MM.1S (cell line): ENCODE results near the gene FBXO24.

ENCODE experiments used
- DNase-seq: peaks from one replicate; pipeline ENCODE4 v3.0.0-alpha.2; 2015
- H2AFZ ChIP-seq: fragments of 300-600 bp; sonication (generic); 2 replicates; pipeline ENCODE4 v1.6.0; 2016; ENCODE audit warnings: antibody characterized with exemption, low read length
- H3F3A ChIP-seq: fragments of 300-600 bp; sonication (generic); 2 replicates; pipeline ENCODE4 v1.6.1; 2016; ENCODE audit warnings: mild to moderate bottlenecking, antibody characterized with exemption, low read length, moderate library complexity, mixed read lengths; ENCODE audit not compliant: insufficient read depth
- H3K27ac ChIP-seq: fragments of 300-600 bp; sonication (generic); 2 replicates; pipeline ENCODE4 v1.5.1; 2016; ENCODE audit warnings: mild to moderate bottlenecking, low read length
- H3K27me3 ChIP-seq: fragments of 300-600 bp; sonication (generic); replicated peaks from 2 replicates; pipeline ENCODE4 v1.6.0; 2016; ENCODE audit warnings: low read length; ENCODE audit not compliant: insufficient read depth
- H3K36me3 ChIP-seq: fragments of 300-600 bp; sonication (generic); replicated peaks from 2 replicates; pipeline ENCODE4 v1.6.1; 2016; ENCODE audit warnings: mild to moderate bottlenecking, low read length, mixed read lengths; ENCODE audit not compliant: insufficient read depth
- H3K4me1 ChIP-seq: fragments of 300-600 bp; sonication (generic); 2 replicates; pipeline ENCODE4 v1.6.1; 2016; ENCODE audit warnings: low read length, mixed read lengths
- H3K4me2 ChIP-seq: fragments of 300-600 bp; sonication (generic); 2 replicates; pipeline ENCODE4 v1.6.0; 2016; ENCODE audit warnings: low read depth, low read length
- H3K4me3 ChIP-seq: fragments of 300-600 bp; sonication (generic); 2 replicates; pipeline ENCODE4 v1.5.1; 2016; ENCODE audit warnings: low read length, mixed read lengths
- H3K79me2 ChIP-seq: fragments of 300-600 bp; sonication (generic); 2 replicates; pipeline ENCODE4 v1.6.1; 2016; ENCODE audit warnings: mixed run types, low read length, mixed read lengths
- H3K9ac ChIP-seq: fragments of 300-600 bp; sonication (generic); 2 replicates; pipeline ENCODE4 v1.6.1; 2016; ENCODE audit warnings: low read length, mixed read lengths
- H3K9me2 ChIP-seq: fragments of 300-600 bp; sonication (generic); replicated peaks from 2 replicates; pipeline ENCODE4 v1.6.1; 2016; ENCODE audit warnings: mild to moderate bottlenecking, low read length, mixed read lengths; ENCODE audit not compliant: insufficient read depth
- H3K9me3 ChIP-seq: fragments of 300-600 bp; sonication (generic); replicated peaks from 2 replicates; pipeline ENCODE4 v1.6.1; 2016; ENCODE audit warnings: mild to moderate bottlenecking, low read length, mixed read lengths; ENCODE audit not compliant: insufficient read depth
- H4K20me1 ChIP-seq: fragments of 300-600 bp; sonication (generic); 2 replicates; pipeline ENCODE4 v1.6.1; 2016; ENCODE audit warnings: mild to moderate bottlenecking, low read length, moderate library complexity, mixed read lengths; ENCODE audit not compliant: insufficient read depth
- CTCF ChIP-seq: fragments of 300-600 bp; sonication (generic); IDR thresholded peaks from 2 replicates; pipeline ENCODE4 v1.5.1; 2016; ENCODE audit warnings: antibody characterized with exemption, low read length, mixed read lengths
- EZH2 ChIP-seq: fragments of 300-600 bp; sonication (generic); optimal IDR thresholded peaks from 2 replicates; pipeline ENCODE3; 2017; ENCODE audit warnings: low read depth, mild to moderate bottlenecking, antibody characterized with exemption, low read length, mixed read lengths
- EZH2phosphoT487 ChIP-seq: fragments of 300-600 bp; sonication (generic); IDR thresholded peaks from 2 replicates; pipeline ENCODE4 v1.6.1; 2018; ENCODE audit warnings: antibody characterized with exemption, low read length

Gene FBXO24

GRCh38 chr7:100567031-100567730, 18.9 kb upstream of the FBXO24 start:
- no peaks in the 10 kb centered on the region for H3K4me1 ChIP-seq
- no peak overlapping the region for H3K4me3 ChIP-seq
- H3K4me2 ChIP-seq = no peak overlapping the region
- no peaks in the 10 kb centered on the region for H4K20me1 ChIP-seq
- peaks cover 11% of the 10 kb centered on the region for H3K27me3 ChIP-seq
- no peaks in the 10 kb centered on the region for H3K79me2 ChIP-seq
- H3K9ac ChIP-seq = no peak overlapping the region
- H3F3A ChIP-seq = no peaks in the 10 kb centered on the region
- TF ChIP-seq EZH2phosphoT487 (no peak), EZH2 (no peak), CTCF (no peak)
- H3K9me2 ChIP-seq = no peaks in the 10 kb centered on the region
- H3K27ac ChIP-seq = no peak overlapping the region
- H2AFZ ChIP-seq = no peak overlapping the region
- H3K9me3 ChIP-seq = no peaks in the 10 kb centered on the region
- DNase-seq = no peak
- H3K36me3 ChIP-seq = no peaks in the 10 kb centered on the region

GRCh38 chr7:100567751-100568175, 18.4 kb upstream of the FBXO24 start:
- no peaks in the 10 kb centered on the region for H3F3A ChIP-seq
- H3K9ac ChIP-seq = no peak overlapping the region
- DNase-seq = no peak
- no peaks in the 10 kb centered on the region for H3K36me3 ChIP-seq
- H3K4me3 ChIP-seq = no peak overlapping the region
- H3K27me3 ChIP-seq = peaks cover 11% of the 10 kb centered on the region
- H4K20me1 ChIP-seq = no peaks in the 10 kb centered on the region
- H3K9me3 ChIP-seq = no peaks in the 10 kb centered on the region
- H2AFZ ChIP-seq = no peak overlapping the region
- no peaks in the 10 kb centered on the region for H3K9me2 ChIP-seq
- no peak overlapping the region for H3K4me2 ChIP-seq
- no peaks in the 10 kb centered on the region for H3K79me2 ChIP-seq
- H3K4me1 ChIP-seq = no peaks in the 10 kb centered on the region
- TF ChIP-seq CTCF (no peak), EZH2 (no peak), EZH2phosphoT487 (no peak)
- H3K27ac ChIP-seq = no peak overlapping the region

GRCh38 chr7:100568176-100568895, 17.8 kb upstream of the FBXO24 start:
- Histone ChIP-seq H3K79me2 (no peaks in the 10 kb centered on the region), H3K4me2 (no peak overlapping the region), H2AFZ (no peak overlapping the region), H3K9ac (no peak overlapping the region), H3K9me3 (no peaks in the 10 kb centered on the region), H3K4me1 (no peaks in the 10 kb centered on the region), H3F3A (no peaks in the 10 kb centered on the region), H3K9me2 (no peaks in the 10 kb centered on the region), H4K20me1 (no peaks in the 10 kb centered on the region), H3K4me3 (no peak overlapping the region), H3K36me3 (no peaks in the 10 kb centered on the region), H3K27ac (no peak overlapping the region), H3K27me3 (peaks cover 11% of the 10 kb centered on the region)
- no peak for DNase-seq
- TF ChIP-seq EZH2 (no peak), EZH2phosphoT487 (no peak), CTCF (no peak)
